ENCODE measurements around the gene BLOC1S1.

The BLOC1S1 gene

DNA sequence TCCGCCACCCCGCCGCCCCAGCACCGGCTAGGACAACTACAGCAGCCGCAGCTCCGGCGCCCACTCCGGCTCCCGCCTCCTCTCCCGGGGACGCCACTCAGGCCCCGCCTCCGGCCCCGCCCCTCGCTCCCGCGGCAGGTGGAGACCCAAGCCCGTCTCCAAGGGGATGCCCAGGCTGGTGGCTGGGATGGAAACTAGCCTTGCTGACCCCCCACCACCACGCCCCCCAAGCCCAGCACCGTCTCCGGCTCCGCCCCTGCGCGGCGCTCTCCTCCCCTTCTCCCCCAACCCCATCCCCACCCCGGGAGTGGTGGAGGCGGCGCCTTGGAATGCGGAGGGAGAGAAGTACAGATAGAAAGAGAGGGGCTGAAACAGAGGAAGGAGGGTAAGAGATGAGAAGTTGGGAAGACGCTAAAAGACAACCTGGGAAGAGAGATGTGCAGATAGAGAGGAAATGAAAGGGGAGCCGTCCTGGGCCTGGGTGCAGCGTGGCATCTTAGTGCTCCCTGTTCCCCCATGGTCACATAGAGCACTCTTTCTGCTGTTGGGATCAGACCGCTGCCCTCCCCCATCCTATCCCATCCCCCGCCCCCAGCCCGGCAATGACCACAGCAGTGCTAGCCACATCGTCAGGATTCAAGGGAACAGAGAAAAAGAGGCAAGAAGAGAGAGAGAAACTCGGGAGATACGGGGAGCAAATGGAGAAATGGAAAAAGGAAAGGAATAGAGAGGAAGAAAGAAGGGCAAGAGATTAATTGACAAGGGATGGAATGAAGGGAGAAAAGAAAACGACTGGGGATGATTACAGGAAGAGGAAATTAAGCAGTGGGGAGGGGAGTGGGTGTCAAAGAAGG, 7.8 kb upstream of the BLOC1S1 start, which contains the start of gene ITGA7:
TSS of gene ITGA7 (minus strand) at position 64 of the 854 bp plus-strand sequence. CDS start 222 bp downstream, outside the sequence.
- TF ChIP-seq, protein P1, sequence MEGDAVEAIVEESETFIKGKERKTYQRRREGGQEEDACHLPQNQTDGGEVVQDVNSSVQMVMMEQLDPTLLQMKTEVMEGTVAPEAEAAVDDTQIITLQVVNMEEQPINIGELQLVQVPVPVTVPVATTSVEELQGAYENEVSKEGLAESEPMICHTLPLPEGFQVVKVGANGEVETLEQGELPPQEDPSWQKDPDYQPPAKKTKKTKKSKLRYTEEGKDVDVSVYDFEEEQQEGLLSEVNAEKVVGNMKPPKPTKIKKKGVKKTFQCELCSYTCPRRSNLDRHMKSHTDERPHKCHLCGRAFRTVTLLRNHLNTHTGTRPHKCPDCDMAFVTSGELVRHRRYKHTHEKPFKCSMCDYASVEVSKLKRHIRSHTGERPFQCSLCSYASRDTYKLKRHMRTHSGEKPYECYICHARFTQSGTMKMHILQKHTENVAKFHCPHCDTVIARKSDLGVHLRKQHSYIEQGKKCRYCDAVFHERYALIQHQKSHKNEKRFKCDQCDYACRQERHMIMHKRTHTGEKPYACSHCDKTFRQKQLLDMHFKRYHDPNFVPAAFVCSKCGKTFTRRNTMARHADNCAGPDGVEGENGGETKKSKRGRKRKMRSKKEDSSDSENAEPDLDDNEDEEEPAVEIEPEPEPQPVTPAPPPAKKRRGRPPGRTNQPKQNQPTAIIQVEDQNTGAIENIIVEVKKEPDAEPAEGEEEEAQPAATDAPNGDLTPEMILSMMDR (conservative IDR thresholded peaks at IDR 0.05; ENCODE audit: control insufficient read depth, insufficient read depth, low read depth, low read length): no peak
- peak within 1 kb of the TSS; percentile 59 for H3K4me3 ChIP-seq (ENCODE audit: control insufficient read depth, low read depth, low read length)
- no peak for DNase-seq (ENCODE audit: low read depth)

DNA sequence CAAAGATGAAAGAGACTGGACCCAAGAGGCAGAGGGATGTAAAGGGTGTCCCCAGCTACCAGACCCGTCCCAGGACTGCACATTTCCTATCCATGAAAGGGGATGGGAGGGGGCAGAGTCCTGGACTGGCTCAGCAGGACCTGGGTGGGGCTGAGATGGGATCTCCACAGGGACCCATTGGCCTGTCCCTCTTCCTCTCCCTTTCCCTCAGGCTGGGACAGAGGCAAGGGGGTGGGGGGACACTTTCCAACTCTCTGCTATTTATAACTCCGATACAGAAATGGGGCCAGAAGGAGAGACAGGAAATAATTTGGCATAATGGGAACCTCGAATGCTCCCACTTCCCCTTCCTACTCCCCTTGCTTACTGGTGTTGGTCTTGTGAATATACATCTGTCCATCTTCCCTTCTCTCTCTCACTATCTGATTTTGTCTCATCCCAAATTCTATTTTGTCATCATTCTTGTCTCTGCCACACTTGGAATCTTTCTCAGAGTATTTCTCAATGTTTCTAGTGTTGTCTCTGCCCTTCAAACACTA, 7.1 kb upstream of the BLOC1S1 start:
- DNase-seq (ENCODE audit: low read depth): no peak
- H3K4me3 ChIP-seq (ENCODE audit: control insufficient read depth, low read depth, low read length): no peak overlapping the region
- TF ChIP-seq, protein P1 (conservative IDR thresholded peaks at IDR 0.05; ENCODE audit: control insufficient read depth, insufficient read depth, low read depth, low read length): no peak

DNA sequence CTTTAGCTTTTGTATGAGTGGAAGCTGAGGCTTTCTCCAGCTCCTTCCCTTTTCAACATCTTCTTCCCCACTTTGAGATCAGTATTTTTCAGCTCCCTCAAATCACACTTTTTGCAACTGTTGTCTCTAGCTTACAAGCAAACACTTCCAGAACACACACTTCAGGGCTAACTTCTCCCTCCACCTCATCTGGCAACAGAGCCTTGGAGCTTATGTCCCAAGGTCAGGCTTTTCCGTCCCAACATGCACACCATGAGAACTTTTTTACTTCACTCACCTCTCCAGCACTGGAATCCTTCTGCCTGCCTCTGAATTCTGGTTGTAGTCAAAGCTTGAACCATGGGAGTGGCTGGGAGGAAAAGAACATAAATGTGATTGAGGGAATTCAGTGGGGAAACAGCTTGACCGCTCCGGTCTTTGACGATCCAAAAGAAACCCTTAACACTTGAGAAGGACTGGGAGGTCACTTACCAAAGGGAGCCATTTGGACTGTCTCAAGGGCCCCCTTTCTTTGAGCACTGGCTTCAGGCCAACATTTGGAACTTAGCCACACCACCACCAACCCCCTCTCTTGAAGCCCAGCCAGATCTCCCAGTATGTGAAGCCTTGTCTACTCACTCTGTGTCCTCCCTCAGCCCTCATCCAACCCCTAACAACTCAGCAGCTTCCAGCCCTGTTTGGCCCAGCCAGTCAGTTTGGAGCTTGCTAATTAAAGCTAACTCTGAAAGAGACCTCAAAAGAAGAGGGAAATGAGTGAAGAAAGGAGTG, 3.9 kb upstream of the BLOC1S1 start:
- no peak overlapping the region for H3K4me3 ChIP-seq (ENCODE audit: control insufficient read depth, low read depth, low read length)
- no peak for DNase-seq (ENCODE audit: low read depth)
- TF ChIP-seq, protein P1 (conservative IDR thresholded peaks at IDR 0.05; ENCODE audit: control insufficient read depth, insufficient read depth, low read depth, low read length): no peak

DNA sequence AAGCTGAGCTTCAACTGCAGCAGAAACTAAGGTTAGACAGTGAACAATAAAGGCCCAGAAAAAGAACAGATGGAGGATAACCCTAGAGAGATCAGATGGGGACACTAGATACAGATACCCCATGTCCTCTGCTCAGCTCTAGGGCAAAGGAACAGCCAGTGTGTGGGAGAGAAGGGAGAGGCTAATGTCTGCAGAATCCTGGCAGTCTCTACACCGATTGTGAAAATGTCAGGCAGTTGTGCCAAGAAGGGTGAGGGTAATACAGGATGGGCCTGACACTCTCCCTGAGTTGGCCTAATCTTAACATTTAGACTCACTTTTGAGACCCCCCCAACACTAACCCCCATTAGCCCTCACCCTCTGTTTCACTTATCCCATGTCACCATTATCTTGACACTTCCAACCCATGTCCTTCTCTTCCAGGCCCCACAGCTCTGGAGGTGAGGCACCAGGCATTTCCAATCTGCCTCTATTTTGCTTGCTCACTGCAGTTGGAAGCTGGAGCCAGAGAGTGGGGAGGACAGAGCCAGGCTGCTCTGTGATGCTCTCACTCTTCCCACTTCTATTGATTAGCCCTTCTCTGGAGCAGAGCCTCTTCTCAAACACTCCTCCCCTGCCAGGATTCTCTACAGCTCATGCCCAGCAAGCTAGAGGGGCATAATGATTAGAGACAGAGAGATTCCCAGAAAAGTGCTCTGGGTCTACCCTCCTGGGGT, 3.0 kb upstream of the BLOC1S1 start:
- no peak for DNase-seq (ENCODE audit: low read depth)
- H3K4me3 ChIP-seq (ENCODE audit: control insufficient read depth, low read depth, low read length): no peak overlapping the region
- TF ChIP-seq, protein P1 (conservative IDR thresholded peaks at IDR 0.05; ENCODE audit: control insufficient read depth, insufficient read depth, low read depth, low read length): no peak

DNA sequence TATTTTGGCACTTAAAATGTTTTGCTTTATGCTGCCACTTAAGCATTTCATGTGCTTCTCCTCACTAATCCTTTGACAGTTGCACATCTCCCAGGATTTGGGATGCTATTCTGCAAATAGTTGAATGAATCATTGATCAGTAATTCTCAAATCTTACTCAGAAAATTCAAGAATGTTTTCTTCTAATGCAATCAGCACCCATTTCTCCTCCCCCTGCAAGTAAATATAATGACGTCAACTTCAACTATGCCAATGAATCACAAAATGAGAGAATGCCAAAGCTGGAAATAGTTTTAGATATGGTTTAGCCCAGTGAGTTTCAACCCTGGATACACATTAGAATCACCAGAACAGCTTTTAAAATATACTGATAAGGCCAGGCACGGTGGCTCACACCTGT, 2.1 kb upstream of the BLOC1S1 start:
- TF ChIP-seq, protein P1 (conservative IDR thresholded peaks at IDR 0.05; ENCODE audit: control insufficient read depth, insufficient read depth, low read depth, low read length): no peak
- peak; percentile 96 for DNase-seq (ENCODE audit: low read depth)
- no peak overlapping the region for H3K4me3 ChIP-seq (ENCODE audit: control insufficient read depth, low read depth, low read length)

DNA sequence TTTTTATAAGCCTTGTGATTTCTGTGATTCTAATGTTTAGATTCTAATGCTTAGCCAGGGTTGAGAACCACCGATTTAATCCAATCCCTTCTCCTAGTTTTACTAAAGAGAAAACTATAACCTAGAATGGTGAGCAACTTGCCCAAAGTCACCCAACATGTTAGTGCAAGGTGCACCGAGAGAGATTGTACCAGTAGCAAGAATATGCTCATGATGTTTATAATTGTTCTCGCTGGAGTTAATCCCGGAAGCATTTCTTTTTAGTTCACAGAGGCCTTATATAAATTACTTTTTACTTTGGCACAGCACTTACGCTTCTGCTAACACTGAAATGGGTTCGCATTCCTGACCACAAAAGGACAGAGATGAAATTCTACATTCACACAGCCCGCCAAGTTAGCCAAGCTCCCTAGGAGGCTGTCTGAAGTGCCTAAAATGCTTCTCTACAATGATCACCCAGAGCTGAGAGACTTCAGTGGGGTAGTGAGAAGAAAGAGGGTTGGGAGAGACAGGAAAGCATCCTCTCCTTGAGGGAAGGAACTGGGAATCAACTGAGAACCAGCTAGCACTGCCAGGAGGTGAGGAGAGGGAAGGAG, 579 bp upstream of the BLOC1S1 start:
- TF ChIP-seq, protein P1 (conservative IDR thresholded peaks at IDR 0.05; ENCODE audit: control insufficient read depth, insufficient read depth, low read depth, low read length): no peak
- no peak for DNase-seq (ENCODE audit: low read depth)
- H3K4me3 ChIP-seq (ENCODE audit: control insufficient read depth, low read depth, low read length): peak overlapping the region; percentile 73

Data from fibroblast of mammary gland (primary cell).